Liver (tissue), 3 donors: ENCODE results near the gene GREM2.

ENCODE experiments used
- GABPA ChIP-seq, 2 donors: IDR thresholded peaks in 1 of 2; conservative IDR thresholded peaks in 1 of 2; 2 replicates each; pipeline ENCODE4 v1.6.1; 2016; ENCODE audit warnings: antibody characterized with exemption in 2 of 2, mild to moderate bottlenecking in 1 of 2, moderate library complexity in 1 of 2
- HNF4A ChIP-seq, 2 donors: conservative IDR thresholded peaks; 2 replicates each; pipeline ENCODE4 v1.6.1; 2016; ENCODE audit warnings: antibody characterized with exemption in 2 of 2, mild to moderate bottlenecking in 2 of 2
- NR2F2 ChIP-seq: IDR thresholded peaks from 2 replicates; pipeline ENCODE4 v1.6.1; 2016; ENCODE audit warnings: antibody characterized with exemption
- RAD21 ChIP-seq, 2 donors: IDR thresholded peaks; 2 replicates each; pipeline ENCODE4 v1.6.1; 2016; ENCODE audit warnings: antibody characterized with exemption in 2 of 2, mild to moderate bottlenecking in 2 of 2
- RXRA ChIP-seq, 2 donors: IDR thresholded peaks; 2 replicates each; pipeline ENCODE4 v1.6.1; 2017 to 2018; ENCODE audit warnings: antibody characterized with exemption in 2 of 2, mild to moderate bottlenecking in 1 of 2
- SP1 ChIP-seq: IDR thresholded peaks from 2 replicates; pipeline ENCODE4 v1.6.1; 2018; ENCODE audit warnings: antibody characterized with exemption, mild to moderate bottlenecking
- TAF1 ChIP-seq: conservative IDR thresholded peaks from 2 replicates; pipeline ENCODE4 v1.6.1; 2016; ENCODE audit warnings: antibody characterized with exemption, mild to moderate bottlenecking
- YY1 ChIP-seq: IDR thresholded peaks from 2 replicates; pipeline ENCODE4 v1.6.1; 2016; ENCODE audit warnings: antibody characterized with exemption, mild to moderate bottlenecking
- TF ChIP-seq, protein P1 (sequence below): fragments of 150-350 bp; IDR thresholded peaks from 2 replicates; pipeline ENCODE4 v1.5.1; 2017; ENCODE audit warnings: improper control_type of control experiment, low read depth, low read length; ENCODE audit not compliant: missing input control
- TF ChIP-seq, protein P2 (sequence below): IDR thresholded peaks from 2 replicates; pipeline ENCODE4 v1.6.1; 2016; ENCODE audit warnings: antibody characterized with exemption
- TF ChIP-seq, protein P3 (sequence below): IDR thresholded peaks from 2 replicates; pipeline ENCODE4 v1.6.1; 2016; ENCODE audit warnings: antibody characterized with exemption, mild to moderate bottlenecking
- donor health status: healthy.
- donor health status: healthy.

DNA sequence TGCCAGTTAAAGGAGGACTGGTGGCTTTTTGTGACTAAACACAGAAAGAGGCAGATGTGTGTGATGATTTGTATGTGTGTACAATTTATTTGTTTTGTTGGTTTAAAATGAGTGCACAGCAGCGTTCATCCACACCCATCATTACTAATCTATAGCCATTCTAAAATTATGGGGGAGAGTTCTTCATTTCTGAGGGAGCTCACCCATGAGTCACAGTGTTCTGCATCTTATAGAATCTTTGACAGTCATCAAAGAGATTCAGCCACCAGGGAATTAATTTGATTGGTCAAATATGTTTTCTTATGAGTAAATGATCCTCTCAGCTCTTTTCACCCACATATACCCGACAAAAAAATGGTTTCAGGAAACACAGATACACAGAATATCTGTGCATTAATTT lies 147.9 kb downstream of the GREM2 start:
- TF ChIP-seq, protein P1, sequence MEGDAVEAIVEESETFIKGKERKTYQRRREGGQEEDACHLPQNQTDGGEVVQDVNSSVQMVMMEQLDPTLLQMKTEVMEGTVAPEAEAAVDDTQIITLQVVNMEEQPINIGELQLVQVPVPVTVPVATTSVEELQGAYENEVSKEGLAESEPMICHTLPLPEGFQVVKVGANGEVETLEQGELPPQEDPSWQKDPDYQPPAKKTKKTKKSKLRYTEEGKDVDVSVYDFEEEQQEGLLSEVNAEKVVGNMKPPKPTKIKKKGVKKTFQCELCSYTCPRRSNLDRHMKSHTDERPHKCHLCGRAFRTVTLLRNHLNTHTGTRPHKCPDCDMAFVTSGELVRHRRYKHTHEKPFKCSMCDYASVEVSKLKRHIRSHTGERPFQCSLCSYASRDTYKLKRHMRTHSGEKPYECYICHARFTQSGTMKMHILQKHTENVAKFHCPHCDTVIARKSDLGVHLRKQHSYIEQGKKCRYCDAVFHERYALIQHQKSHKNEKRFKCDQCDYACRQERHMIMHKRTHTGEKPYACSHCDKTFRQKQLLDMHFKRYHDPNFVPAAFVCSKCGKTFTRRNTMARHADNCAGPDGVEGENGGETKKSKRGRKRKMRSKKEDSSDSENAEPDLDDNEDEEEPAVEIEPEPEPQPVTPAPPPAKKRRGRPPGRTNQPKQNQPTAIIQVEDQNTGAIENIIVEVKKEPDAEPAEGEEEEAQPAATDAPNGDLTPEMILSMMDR, result no peak
- no peak for TF ChIP-seq RAD21 (IDR thresholded peaks at IDR 0.05)
- no peak for TF ChIP-seq NR2F2
- TF ChIP-seq, protein P2, sequence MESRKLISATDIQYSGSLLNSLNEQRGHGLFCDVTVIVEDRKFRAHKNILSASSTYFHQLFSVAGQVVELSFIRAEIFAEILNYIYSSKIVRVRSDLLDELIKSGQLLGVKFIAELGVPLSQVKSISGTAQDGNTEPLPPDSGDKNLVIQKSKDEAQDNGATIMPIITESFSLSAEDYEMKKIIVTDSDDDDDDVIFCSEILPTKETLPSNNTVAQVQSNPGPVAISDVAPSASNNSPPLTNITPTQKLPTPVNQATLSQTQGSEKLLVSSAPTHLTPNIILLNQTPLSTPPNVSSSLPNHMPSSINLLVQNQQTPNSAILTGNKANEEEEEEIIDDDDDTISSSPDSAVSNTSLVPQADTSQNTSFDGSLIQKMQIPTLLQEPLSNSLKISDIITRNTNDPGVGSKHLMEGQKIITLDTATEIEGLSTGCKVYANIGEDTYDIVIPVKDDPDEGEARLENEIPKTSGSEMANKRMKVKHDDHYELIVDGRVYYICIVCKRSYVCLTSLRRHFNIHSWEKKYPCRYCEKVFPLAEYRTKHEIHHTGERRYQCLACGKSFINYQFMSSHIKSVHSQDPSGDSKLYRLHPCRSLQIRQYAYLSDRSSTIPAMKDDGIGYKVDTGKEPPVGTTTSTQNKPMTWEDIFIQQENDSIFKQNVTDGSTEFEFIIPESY, result no peak
- no peak for TF ChIP-seq TAF1
- TF ChIP-seq, protein P3, sequence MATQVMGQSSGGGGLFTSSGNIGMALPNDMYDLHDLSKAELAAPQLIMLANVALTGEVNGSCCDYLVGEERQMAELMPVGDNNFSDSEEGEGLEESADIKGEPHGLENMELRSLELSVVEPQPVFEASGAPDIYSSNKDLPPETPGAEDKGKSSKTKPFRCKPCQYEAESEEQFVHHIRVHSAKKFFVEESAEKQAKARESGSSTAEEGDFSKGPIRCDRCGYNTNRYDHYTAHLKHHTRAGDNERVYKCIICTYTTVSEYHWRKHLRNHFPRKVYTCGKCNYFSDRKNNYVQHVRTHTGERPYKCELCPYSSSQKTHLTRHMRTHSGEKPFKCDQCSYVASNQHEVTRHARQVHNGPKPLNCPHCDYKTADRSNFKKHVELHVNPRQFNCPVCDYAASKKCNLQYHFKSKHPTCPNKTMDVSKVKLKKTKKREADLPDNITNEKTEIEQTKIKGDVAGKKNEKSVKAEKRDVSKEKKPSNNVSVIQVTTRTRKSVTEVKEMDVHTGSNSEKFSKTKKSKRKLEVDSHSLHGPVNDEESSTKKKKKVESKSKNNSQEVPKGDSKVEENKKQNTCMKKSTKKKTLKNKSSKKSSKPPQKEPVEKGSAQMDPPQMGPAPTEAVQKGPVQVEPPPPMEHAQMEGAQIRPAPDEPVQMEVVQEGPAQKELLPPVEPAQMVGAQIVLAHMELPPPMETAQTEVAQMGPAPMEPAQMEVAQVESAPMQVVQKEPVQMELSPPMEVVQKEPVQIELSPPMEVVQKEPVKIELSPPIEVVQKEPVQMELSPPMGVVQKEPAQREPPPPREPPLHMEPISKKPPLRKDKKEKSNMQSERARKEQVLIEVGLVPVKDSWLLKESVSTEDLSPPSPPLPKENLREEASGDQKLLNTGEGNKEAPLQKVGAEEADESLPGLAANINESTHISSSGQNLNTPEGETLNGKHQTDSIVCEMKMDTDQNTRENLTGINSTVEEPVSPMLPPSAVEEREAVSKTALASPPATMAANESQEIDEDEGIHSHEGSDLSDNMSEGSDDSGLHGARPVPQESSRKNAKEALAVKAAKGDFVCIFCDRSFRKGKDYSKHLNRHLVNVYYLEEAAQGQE, result no peak
- no peak for TF ChIP-seq YY1
- TF ChIP-seq SP1, result no peak
- no peak for TF ChIP-seq GABPA (IDR thresholded peaks at IDR 0.05 in 1 of 2, conservative IDR thresholded peaks at IDR 0.05 in 1 of 2)
- TF ChIP-seq HNF4A (conservative IDR thresholded peaks at IDR 0.05), result no peak
- TF ChIP-seq RXRA (IDR thresholded peaks at IDR 0.05), result no peak
